ENCODE data around the gene TECR. TPM values are rescaled to one million over a fixed set of nuclear protein-coding genes. Genes with fewer than 3 reads are reported as not detected.

TECR gene
- total and polyA plus RNA-seq, 2 of the 4 experiments (the other 2 are of a cell fraction): 46.2 to 81.2 TPM

DNA sequence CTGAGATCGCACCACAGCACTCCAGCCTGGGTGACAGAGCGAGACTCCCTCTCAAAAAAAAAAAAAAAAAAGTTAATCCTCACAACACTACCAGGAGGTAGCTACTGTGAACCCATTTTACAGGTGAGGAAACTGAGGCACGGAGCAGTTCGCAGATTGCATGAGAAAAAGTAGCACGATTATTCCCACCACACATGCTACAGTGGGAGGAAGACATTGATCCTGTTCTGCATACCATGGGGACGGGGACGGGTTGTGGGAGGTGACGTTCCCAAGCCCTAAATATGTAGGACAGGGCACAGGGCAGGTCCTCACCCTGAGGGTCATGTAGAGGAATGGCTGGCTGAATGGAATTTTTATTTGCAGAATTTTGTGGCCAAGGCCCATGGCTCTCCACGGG is 77.2 kb downstream of the TECR start:
- BruUV-seq (replicated peaks): no TSS peak
- no peaks in the 10 kb centered on the region for H3K4me1 ChIP-seq (ENCODE audit: control insufficient read depth, insufficient read depth, low read length)
- H3K23ac ChIP-seq (ENCODE audit: low read depth, low read length): no peak overlapping the region
- H2BK20ac ChIP-seq (ENCODE audit: low read depth, low read length): no peak overlapping the region
- TF ChIP-seq RAD21 (IDR thresholded peaks at IDR 0.05; ENCODE audit: low read length) (no peak), CTCF (conservative IDR thresholded peaks at IDR 0.05; ENCODE audit: low read depth, low read length) (no peak), MAFK (IDR thresholded peaks at IDR 0.05; ENCODE audit: low read depth, low read length) (no peak), SMC3 (IDR thresholded peaks at IDR 0.05; ENCODE audit: low read depth, low read length) (no peak), MAZ (IDR thresholded peaks at IDR 0.05; ENCODE audit: borderline replicate concordance, low read depth, low read length) (no peak), RCOR1 (IDR thresholded peaks at IDR 0.05; ENCODE audit: insufficient replicate concordance, low read length) (no peak), FOS (IDR thresholded peaks at IDR 0.05; ENCODE audit: low read depth, low read length) (no peak), POLR2A (IDR thresholded peaks at IDR 0.05; ENCODE audit: low read depth, low read length) (no peak), RFX5 (IDR thresholded peaks at IDR 0.05; ENCODE audit: low read depth, low read length) (no peak)
- TF ChIP-seq, protein P1, sequence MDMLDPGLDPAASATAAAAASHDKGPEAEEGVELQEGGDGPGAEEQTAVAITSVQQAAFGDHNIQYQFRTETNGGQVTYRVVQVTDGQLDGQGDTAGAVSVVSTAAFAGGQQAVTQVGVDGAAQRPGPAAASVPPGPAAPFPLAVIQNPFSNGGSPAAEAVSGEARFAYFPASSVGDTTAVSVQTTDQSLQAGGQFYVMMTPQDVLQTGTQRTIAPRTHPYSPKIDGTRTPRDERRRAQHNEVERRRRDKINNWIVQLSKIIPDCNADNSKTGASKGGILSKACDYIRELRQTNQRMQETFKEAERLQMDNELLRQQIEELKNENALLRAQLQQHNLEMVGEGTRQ (IDR thresholded peaks at IDR 0.05; ENCODE audit: low read depth, low read length): no peak
- TF ChIP-seq, protein P2, sequence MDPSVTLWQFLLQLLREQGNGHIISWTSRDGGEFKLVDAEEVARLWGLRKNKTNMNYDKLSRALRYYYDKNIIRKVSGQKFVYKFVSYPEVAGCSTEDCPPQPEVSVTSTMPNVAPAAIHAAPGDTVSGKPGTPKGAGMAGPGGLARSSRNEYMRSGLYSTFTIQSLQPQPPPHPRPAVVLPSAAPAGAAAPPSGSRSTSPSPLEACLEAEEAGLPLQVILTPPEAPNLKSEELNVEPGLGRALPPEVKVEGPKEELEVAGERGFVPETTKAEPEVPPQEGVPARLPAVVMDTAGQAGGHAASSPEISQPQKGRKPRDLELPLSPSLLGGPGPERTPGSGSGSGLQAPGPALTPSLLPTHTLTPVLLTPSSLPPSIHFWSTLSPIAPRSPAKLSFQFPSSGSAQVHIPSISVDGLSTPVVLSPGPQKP (IDR thresholded peaks at IDR 0.05; ENCODE audit: borderline replicate concordance, low read depth, low read length): no peak
- ATAC-seq (ENCODE audit: low read depth): no peak
- intact Hi-C loops (cut with micrococcal nuclease) (no loop called here), dilution Hi-C loops (cut with HindIII; ENCODE audit: low sequenced_read_pairs, unreplicated experiment) (no loop called here), in situ Hi-C loops (cut with MboI; ENCODE audit: low sequenced_read_pairs) (no loop called here)
- H2BK5ac ChIP-seq (ENCODE audit: low read depth, low read length, poor library complexity, severe bottlenecking): no peak overlapping the region
- no peaks in the 10 kb centered on the region for H3K79me1 ChIP-seq (ENCODE audit: low read depth in 1 of 2, low read length in 2 of 2)
- ChIA-PET CTCF (interaction anchor here (0.6 kb wide), 1 partner anchor 11 kb away, joined by 3 read pairs; no protein-coding TSS in a partner anchor), POLR2A (ENCODE audit: unreplicated experiment) (no interaction called here)
- no peak overlapping the region for H2AK9ac ChIP-seq (replicated peaks; ENCODE audit: low read depth, low read length, poor library complexity)
- no peak overlapping the region for H2AFZ ChIP-seq (replicated peaks; ENCODE audit: low read length, poor library complexity)
- no peak overlapping the region for H4K8ac ChIP-seq (ENCODE audit: low read depth in 2 of 2, low read length in 2 of 2)
- H3K4me2 ChIP-seq (ENCODE audit: low read depth, low read length): no peak overlapping the region
- H3K18ac ChIP-seq (ENCODE audit: low read depth, low read length): no peak overlapping the region
- H2BK15ac ChIP-seq (ENCODE audit: low read depth, low read length): no peak overlapping the region
- DNase-seq: no peak
- H3K14ac ChIP-seq (replicated peaks; ENCODE audit: low read depth, low read length): no peak overlapping the region
- no peak overlapping the region for H4K5ac ChIP-seq (ENCODE audit: low read depth, low read length)
- H2BK120ac ChIP-seq (ENCODE audit: low read depth, low read length): no peak overlapping the region
- no peak overlapping the region for H2AK5ac ChIP-seq (ENCODE audit: low read depth, low read length)
- no peaks in the 10 kb centered on the region for H4K20me1 ChIP-seq (ENCODE audit: insufficient read depth, low read length)
- H3K9me3 ChIP-seq (ENCODE audit: control insufficient read depth, insufficient read depth, low read length): 0 out of 2 replicates have a peak, but pooled peaks cover 1% of the 10 kb centered on the region
- H3K27ac ChIP-seq (ENCODE audit: insufficient read depth, low read length): no peak overlapping the region
- H3K56ac ChIP-seq (ENCODE audit: extremely low read depth, insufficient read depth, low read length): no peak overlapping the region
- 86% methylated on average over 1 of the region's 9 CpGs; no CpG with 5 or more reads in 1 of the 2 experiments for WGBS, 2 experiments (ENCODE audit: extremely low coverage in 2 of 2, insufficient read length in 1 of 2)
- H3K4ac ChIP-seq (ENCODE audit: low read depth, low read length): no peak overlapping the region
- H4K91ac ChIP-seq (ENCODE audit: insufficient read depth, low read depth, low read length): no peak overlapping the region
- no peaks in the 10 kb centered on the region for H3K9me1 ChIP-seq (ENCODE audit: insufficient read depth, low read length)
- H3K9ac ChIP-seq (ENCODE audit: low read depth, low read length): no peak overlapping the region
- H3K4me3 ChIP-seq (ENCODE audit: insufficient read depth, low read depth, low read length): no peak overlapping the region
- no peaks in the 10 kb centered on the region for H3K27me3 ChIP-seq (ENCODE audit: control insufficient read depth, insufficient read depth, low read length)
- no peaks in the 10 kb centered on the region for H3K36me3 ChIP-seq (ENCODE audit: control insufficient read depth, insufficient read depth, low read length)

Measured in IMR-90 (cell line).